COLO829 (cell line): ENCODE data around the gene KDM4B.

ENCODE experiments used
- DNase-seq: peaks from one replicate; pipeline ENCODE4 v3.0.0; 2012; ENCODE audit warnings: low spot score

KDM4B gene

DNA sequence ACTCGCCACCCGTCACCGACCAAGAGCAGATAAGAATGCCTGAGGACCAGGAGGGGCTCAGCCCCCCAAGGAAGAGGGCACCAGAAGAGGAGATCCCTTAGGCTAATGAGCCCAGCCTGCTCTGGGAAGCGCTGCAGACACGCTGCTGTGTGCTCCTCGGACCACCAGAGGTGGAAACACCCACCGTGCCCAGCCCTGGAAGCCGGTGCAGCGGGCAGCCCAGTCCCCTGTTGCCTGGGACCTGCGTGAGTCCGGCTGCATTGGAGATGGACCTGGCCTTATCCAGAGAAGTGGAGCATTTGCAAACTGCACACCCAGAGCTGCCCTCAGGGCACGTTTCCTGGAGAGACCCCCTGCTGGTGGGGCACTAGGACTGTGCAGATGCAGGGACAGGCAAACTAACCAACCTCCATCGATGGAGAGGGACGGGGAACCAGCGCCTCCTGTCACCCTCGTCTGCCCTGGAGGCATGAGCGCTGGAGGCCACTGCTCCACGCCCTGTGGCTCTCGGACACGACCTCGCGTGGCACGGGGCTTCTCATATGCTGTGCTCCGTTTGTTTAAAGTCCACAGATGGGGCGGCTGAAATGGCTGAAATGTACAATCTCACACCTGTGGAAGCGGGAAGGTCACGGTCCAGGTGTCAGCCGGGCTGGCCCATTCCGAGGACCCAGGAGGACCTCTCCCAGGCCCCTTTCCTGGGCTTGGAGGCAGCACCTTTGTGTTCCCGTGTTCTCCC is 153.9 kb downstream of the KDM4B start:
- DNase-seq: no peak

- no peak for DNase-seq
Observed at GRCh38 chr19:5123646-5124045, 154.7 kb downstream of the KDM4B start.

- no peak for DNase-seq
Observed at GRCh38 chr19:5124111-5124855, 155.4 kb downstream of the KDM4B start.

GRCh38 chr19:5125376-5125775 is 156.5 kb downstream of the KDM4B start:
- DNase-seq: no peak

DNA sequence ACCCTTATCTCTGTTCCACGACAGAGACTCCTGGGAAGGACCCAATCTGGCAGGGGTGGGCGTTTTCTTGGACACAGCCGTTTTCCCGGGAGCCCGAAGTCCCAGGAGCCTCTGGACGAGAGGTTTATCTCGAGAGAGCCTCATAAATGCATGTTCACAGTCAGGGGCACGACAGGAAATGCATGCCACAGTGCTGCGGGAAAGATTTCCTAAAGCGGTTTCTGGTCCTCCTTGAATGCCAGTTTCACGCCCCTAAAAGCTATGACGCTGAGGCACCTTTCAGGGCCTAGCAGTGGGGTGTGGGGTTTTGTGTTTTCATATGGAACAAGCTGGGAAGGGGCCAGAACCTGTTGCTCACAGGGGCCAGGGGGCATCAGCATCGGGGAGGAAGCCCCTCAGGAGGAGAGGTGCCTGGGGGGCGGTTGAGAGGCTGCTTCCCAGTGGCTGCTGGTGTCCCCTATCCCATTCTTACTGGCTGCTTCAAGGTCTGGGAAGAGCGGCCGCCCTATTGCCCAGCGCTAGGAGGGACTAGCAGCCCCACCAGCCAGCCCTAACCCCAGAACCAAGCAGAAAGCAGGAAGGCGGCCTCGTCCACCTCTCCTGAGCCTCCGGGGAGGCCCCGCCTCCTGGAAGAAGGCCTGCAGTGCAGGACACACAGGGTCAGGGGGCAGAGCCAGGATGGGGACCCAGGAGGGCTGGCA is 157.0 kb downstream of the KDM4B start:
- no peak for DNase-seq

DNA sequence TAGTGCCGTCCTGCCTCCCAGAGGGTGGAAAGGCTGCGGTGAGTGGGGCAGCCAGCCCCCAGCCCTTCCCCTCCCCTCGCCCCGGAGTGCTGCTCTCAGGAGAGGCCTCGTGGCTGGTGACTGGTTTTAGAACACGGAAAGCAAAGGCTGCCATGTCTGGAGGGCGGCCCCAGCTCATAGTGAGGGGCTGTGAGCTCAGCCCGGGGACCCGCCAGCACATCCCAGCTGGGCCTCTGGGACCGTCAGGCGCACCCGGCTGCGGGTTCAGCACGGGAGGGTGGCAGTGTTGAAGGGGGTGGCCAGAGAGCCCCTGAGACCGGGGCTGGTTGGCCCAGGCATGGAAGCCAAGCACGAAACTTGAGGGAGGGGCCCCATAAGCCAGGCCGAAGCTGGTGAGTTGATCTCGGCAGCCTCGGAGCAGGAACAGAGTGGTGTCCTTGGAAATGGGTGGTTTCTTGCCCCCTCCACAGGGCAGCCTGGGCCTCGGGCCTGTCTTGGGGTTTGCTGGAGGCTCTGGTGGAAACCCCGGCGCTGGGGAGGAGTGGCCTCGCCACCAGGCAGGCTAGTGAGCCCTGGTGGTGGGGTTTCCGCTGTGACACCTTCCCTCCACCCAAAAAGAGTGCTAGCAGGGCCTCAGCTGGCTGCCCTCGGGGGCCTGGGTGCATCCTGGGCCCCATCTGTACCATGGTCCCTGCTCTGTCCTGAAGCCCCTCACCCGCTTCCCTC is 157.7 kb downstream of the KDM4B start:
- no peak for DNase-seq

GRCh38 chr19:5127717-5128116 is 158.8 kb downstream of the KDM4B start:
- DNase-seq: no peak

DNA sequence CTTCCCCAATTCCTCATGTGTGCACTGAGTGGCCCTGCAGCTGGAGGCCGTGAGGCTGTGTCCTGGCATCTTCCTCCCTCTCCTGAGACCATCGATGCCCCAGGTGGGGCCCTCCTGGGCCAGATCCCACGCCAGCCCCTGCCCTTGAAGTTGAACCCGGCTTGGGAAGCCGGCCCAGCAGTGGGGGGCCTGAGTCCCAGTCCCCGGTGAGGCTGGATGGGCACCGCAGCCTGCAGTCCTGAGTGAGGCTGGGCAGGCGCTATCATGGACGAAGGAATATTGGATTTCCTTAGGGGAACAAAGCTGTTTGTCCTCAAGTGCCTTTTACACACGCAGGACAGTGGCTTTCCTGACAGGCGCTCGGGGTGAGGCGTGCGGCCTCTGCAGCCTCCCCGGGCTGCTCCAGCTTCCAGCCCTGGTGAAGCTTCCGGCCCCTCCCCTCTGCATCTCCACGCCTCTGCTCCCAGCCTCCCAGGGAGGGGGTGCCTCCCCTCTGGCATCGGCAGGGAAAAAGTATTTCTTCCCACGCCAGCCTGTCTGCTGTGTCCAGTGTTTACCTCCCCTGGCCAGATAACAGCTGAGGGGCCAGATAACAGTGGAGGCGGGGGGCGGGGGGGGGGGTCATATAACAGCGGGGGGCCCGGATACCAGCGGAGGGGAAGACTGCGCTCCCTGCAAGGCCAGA is 159.5 kb downstream of the KDM4B start:
- no peak for DNase-seq

GRCh38 chr19:5128936-5129389 is 160.1 kb downstream of the KDM4B start:
- no peak for DNase-seq

DNA sequence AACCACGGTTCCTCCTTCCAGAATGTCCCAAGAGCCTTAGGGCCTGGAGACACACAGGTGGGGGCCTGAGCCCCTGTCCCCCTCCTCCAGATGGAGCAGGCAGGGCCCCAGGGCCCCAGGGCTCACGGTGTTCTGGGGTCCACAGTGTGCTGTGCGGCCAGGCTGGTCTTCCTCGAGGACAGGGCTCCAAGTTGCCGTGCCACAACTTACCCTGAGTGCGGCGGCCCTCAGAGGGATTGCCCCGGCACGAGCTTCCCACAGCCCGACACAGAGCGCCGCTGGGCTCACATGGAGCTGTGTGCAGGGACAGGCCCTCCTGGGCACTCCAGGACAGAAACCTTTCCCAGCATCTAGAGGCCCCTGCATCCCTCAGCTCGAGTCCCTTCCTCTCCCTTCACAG is 160.8 kb downstream of the KDM4B start:
- no peak for DNase-seq

- DNase-seq: no peak
Observed at GRCh38 chr19:5130371-5131030, 161.6 kb downstream of the KDM4B start.

GRCh38 chr19:5131031-5131505 is 162.2 kb downstream of the KDM4B start:
- DNase-seq: no peak

GRCh38 chr19:5131506-5132205 is 162.7 kb downstream of the KDM4B start:
- no peak for DNase-seq

DNA sequence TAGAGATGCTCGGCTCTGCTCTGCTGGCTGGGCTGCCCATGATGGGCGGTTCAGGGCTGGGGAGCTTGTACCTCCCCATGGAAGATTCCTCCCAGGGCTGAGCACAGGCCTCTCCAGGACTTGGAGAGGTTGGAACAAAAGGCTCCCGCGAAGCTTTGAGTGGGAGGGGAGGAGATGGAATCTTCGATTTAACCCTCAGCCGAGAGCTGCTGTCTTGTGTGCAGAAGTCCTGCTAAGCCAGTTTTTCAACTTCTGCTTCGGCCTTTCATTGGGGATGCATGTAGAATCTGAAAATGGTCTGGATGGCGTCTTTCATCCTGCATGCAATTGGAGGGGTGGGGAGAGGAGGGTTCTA is 163.3 kb downstream of the KDM4B start:
- no peak for DNase-seq

DNA sequence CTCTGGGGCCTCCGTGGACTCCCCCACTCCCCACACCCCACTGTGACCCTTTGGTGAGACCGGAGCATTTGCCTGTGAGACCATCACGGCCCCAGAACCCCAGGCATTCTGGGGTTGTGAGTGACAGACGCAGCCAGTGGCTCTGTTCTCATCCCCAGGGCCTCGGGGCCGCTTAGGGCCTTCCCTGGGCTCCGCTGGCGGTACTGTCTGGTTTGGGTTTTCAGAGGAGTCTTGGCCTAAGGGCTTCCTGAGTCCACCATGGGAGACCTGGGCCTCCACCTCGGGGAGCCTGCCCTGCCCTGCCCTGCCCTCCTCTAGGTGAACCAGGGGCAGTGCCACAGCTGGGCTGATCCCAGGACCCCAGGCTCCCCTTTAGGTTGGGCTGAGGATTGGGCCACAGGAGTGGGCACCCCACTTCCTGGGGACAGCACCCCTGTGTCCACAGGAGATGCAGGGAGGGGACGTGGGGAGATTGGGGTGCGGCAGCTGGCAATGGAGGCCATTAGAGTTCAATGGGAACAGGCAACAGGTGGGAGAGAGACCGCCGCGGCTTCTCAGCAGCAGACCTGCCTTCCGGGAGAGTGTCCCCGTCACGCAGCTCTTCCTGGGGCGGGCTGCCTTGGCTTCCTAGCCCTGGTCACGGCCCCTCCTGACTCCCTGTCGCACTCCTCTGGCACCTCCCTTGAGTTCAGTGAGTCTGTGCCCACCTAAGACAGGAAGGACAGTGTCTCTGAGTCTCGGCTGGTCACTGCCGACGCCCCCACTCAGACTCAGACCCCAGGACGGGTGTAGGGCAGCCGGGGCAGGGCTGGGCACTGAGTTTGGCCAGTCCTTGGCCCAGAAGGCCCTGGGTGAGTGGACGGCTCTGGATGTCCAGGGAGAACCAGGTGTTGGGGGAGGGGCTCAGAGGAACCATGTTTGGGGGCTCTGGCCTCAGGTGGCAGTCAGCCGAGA is 164.1 kb downstream of the KDM4B start:
- DNase-seq: no peak

GRCh38 chr19:5133986-5134595 is 165.2 kb downstream of the KDM4B start:
- DNase-seq: no peak

GRCh38 chr19:5134691-5135090 is 165.8 kb downstream of the KDM4B start:
- no peak for DNase-seq

DNA sequence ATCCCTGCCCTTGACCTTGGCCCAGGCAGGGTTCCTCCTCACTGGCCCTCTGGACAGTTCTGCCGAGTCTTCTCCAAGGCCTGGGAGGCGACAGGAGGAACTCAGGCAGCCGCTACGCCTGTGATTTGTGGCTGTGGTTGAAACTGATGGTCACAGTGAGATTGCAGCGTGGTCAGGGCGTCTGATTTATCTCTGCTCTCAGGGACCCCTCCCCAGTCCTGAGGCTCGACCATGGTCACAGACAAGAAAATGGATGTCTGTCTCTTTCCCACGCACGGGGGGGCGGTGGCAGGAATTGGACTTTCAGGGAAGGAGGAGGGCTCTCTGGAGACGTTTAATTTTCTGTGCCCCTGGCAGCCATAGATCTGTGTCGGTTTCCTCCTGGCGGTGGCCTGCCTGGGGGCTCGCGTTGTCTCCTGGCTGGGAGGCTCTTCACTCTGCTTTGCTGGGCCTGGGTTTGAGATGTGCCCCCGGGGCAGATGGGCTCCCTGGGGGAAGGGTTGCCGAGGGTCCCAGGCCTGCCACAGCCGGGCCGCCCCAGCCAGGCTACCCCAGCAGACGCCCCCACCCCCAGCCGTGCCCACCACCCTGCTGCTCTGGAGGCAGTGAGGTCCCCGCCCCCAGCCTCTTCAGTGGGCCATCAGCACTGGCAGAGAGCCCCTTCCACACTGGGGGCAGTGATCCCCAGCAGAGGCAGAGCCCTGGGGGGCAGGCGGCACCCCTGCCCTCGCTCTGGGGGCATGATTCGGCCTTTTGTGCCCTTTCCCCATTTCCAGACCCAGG is 167.4 kb downstream of the KDM4B start:
- DNase-seq: no peak
